T-helper 22 cell (primary cell): Measurements from ENCODE around the gene TSNAX.
"Not testable (repeated sequence)": the region's sequence is repeated elsewhere in the genome, so short reads cannot be mapped to it uniquely, and the experiment has no call there.

Experiments used
- DNase-seq: peaks from one replicate; pipeline ENCODE4 v3.0.0-alpha.2; 2020; ENCODE audit warnings: low read depth

The TSNAX gene, protein sequence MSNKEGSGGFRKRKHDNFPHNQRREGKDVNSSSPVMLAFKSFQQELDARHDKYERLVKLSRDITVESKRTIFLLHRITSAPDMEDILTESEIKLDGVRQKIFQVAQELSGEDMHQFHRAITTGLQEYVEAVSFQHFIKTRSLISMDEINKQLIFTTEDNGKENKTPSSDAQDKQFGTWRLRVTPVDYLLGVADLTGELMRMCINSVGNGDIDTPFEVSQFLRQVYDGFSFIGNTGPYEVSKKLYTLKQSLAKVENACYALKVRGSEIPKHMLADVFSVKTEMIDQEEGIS

GRCh38 chr1:231528172-231529029 is at the start of gene TSNAX:
TSNAX (plus strand) TSS chr1:231528669; CDS start chr1:231528811, 142 bp downstream.
- DNase-seq: peak; percentile 78

- no peak for DNase-seq
These were observed 49.7 kb upstream of the TSNAX start for GRCh38 chr1:231478811-231479210.

- no peak for DNase-seq
These were observed 48.5 kb upstream of the TSNAX start for GRCh38 chr1:231480008-231480407.

DNA sequence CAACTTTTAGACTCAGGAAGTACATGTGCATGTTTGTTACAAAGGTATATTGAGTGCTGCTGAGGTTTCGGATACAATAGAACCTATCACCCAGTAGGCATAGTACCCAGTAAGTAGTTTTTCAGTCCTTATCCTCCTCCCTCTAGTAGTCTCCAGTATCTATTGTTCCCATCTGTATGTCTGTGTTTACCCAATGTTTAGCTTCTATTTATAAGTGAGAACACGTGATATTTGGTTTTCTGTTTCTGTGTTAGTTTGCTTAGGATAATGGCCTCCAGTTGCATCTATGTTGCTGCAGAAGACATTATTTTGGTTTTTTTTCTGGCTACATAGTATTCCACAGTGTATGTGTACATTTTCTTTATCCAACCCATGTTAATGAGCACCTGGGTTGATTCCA is 47.2 kb upstream of the TSNAX start:
- no peak for DNase-seq

- no peak for DNase-seq
These were observed 43.3 kb upstream of the TSNAX start for GRCh38 chr1:231485029-231485784.

GRCh38 chr1:231487019-231487418 is 41.5 kb upstream of the TSNAX start:
- no peak for DNase-seq

DNA sequence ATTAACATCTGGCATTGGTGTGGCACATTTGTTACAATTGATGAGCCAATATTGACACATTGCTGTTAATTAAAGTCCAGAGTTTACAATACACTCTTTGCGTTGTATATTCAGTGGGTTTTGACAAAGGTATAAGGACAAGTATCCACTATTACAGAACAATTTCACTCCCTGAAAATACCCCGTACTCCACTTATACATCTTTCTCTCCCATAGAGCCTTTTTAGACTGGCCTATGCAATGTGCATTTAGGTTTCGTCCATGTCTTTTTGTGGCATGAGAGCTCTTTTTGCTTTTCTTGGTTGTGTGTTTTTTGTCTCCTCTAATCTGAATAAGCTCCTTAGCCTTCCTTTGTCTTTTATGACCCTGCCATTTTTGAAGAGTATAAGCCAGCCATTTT is 40.6 kb upstream of the TSNAX start:
- no peak for DNase-seq

- DNase-seq: no peak
These were observed 34.9 kb upstream of the TSNAX start for GRCh38 chr1:231493421-231494185.

DNA sequence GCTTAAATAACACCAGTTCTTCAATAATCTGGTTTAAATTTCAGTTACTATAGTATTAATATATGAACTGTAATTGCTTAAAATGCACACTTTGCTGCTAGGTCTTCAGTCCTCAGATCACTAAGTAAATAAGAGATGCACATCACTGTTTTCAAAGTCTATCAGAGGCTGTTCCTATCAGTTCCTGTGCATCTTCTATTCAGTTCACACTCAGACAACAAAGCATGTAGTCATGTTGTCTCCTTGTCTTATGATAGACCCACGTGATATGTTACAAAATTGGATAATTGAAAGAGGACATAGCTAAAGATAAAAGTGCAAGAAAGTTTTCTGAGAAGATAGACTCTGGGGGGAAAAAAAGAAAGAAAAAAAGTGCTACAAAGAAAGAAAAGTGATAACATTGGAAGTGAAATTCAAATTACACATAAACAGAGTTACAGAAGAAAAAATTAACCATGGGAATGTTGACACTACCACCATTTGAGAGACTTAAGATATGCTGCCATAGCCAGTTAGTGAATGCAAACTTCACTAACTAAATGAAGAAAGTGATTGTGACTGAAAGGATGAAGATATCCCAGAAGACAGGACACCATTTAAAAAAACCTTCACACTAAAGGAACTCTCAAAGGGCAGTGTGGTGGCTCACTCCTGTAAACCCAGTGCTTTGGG is 33.9 kb upstream of the TSNAX start:
- no peak for DNase-seq

GRCh38 chr1:231497629-231498152 is 30.8 kb upstream of the TSNAX start:
- DNase-seq: no peak

GRCh38 chr1:231499148-231499763 is 29.2 kb upstream of the TSNAX start:
- no peak for DNase-seq

DNA sequence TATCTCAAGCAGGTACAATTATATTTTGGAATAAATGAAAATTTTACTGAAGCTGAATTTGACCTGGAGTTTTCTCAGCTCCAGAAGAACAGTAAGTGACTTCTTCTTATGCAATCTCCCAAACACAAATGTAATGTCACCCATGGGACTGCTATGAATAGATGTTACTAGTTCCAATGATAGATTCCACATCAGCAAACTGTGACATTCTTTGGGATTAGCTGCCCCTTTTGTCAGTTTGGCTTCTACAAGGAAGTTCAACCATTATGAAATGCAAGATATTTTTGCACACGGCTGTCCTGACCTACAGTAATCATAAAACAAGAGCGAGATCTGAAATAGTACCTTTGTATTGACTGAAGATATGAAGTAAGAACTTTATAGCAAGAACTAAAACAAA is 27.8 kb upstream of the TSNAX start:
- no peak for DNase-seq

- DNase-seq: not testable (repeated sequence)
These were observed 25.3 kb upstream of the TSNAX start for GRCh38 chr1:231503168-231503567.

GRCh38 chr1:231507476-231508355 is 20.8 kb upstream of the TSNAX start:
- no peak for DNase-seq

GRCh38 chr1:231508497-231508896 is 20.0 kb upstream of the TSNAX start:
- DNase-seq: no peak

GRCh38 chr1:231508941-231509340 is 19.5 kb upstream of the TSNAX start:
- no peak for DNase-seq

- DNase-seq: no peak
These were observed 16.2 kb upstream of the TSNAX start for GRCh38 chr1:231512147-231512698.

GRCh38 chr1:231515748-231516147 is 12.7 kb upstream of the TSNAX start:
- no peak for DNase-seq

- no peak for DNase-seq
These were observed 11.4 kb upstream of the TSNAX start for GRCh38 chr1:231517076-231517475.
